Liver (tissue), 3 donors: ENCODE data around the gene NXT1.

Experiments
- FOXA1 ChIP-seq: IDR thresholded peaks from 2 replicates; pipeline ENCODE4 v1.6.1; 2016; ENCODE audit warnings: antibody characterized with exemption
- GABPA ChIP-seq, 2 donors: IDR thresholded peaks in 1 of 2; conservative IDR thresholded peaks in 1 of 2; 2 replicates each; pipeline ENCODE4 v1.6.1; 2016; ENCODE audit warnings: antibody characterized with exemption in 2 of 2, mild to moderate bottlenecking in 1 of 2, moderate library complexity in 1 of 2
- HNF4A ChIP-seq, 2 donors: conservative IDR thresholded peaks; 2 replicates each; pipeline ENCODE4 v1.6.1; 2016; ENCODE audit warnings: antibody characterized with exemption in 2 of 2, mild to moderate bottlenecking in 2 of 2
- JUND ChIP-seq, 2 donors: IDR thresholded peaks; 2 replicates each; pipeline ENCODE4 v1.6.1; 2016; ENCODE audit warnings: antibody characterized with exemption in 2 of 2
- RXRA ChIP-seq, 2 donors: IDR thresholded peaks; 2 replicates each; pipeline ENCODE4 v1.6.1; 2017 to 2018; ENCODE audit warnings: antibody characterized with exemption in 2 of 2, mild to moderate bottlenecking in 1 of 2
- SP1 ChIP-seq: IDR thresholded peaks from 2 replicates; pipeline ENCODE4 v1.6.1; 2018; ENCODE audit warnings: antibody characterized with exemption, mild to moderate bottlenecking
- TAF1 ChIP-seq: conservative IDR thresholded peaks from 2 replicates; pipeline ENCODE4 v1.6.1; 2016; ENCODE audit warnings: antibody characterized with exemption, mild to moderate bottlenecking
- YY1 ChIP-seq: IDR thresholded peaks from 2 replicates; pipeline ENCODE4 v1.6.1; 2016; ENCODE audit warnings: antibody characterized with exemption, mild to moderate bottlenecking
- TF ChIP-seq, protein P1 (sequence below): fragments of 150-350 bp; IDR thresholded peaks from 2 replicates; pipeline ENCODE4 v1.5.1; 2017; ENCODE audit warnings: improper control_type of control experiment, low read depth, low read length; ENCODE audit not compliant: missing input control
- TF ChIP-seq, protein P2 (sequence below): IDR thresholded peaks from 2 replicates; pipeline ENCODE4 v1.6.1; 2016; ENCODE audit warnings: antibody characterized with exemption
- TF ChIP-seq, protein P3 (sequence below): IDR thresholded peaks from 2 replicates; pipeline ENCODE4 v1.6.1; 2016; ENCODE audit warnings: antibody characterized with exemption
- TF ChIP-seq, protein P4 (sequence below): IDR thresholded peaks from 2 replicates; pipeline ENCODE4 v1.6.1; 2016; ENCODE audit warnings: antibody characterized with exemption
- TF ChIP-seq, protein P5 (sequence below): IDR thresholded peaks from 2 replicates; pipeline ENCODE4 v1.6.1; 2016; ENCODE audit warnings: antibody characterized with exemption, mild to moderate bottlenecking
- donor health status: healthy.
- donor health status: healthy.

DNA sequence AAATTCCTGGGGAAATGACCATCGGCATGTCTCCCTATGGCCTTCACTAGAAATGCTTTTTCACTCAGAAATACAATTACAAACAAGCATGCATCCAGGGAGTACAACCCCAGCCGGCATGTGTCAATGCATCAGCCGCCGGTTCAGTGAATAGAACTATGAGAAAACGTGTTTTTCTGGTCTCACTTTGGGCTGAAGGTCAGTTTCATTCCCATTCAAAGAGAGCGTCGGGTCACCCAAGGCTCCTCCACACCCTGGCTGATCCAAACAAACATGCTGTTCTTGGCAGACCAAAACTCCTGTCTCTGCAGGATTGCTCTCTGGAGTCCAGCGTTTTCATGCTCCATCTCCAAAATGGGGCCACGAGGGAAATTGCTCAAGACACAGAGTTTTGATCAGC, 35.5 kb upstream of the NXT1 start:
- TF ChIP-seq, protein P1, sequence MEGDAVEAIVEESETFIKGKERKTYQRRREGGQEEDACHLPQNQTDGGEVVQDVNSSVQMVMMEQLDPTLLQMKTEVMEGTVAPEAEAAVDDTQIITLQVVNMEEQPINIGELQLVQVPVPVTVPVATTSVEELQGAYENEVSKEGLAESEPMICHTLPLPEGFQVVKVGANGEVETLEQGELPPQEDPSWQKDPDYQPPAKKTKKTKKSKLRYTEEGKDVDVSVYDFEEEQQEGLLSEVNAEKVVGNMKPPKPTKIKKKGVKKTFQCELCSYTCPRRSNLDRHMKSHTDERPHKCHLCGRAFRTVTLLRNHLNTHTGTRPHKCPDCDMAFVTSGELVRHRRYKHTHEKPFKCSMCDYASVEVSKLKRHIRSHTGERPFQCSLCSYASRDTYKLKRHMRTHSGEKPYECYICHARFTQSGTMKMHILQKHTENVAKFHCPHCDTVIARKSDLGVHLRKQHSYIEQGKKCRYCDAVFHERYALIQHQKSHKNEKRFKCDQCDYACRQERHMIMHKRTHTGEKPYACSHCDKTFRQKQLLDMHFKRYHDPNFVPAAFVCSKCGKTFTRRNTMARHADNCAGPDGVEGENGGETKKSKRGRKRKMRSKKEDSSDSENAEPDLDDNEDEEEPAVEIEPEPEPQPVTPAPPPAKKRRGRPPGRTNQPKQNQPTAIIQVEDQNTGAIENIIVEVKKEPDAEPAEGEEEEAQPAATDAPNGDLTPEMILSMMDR, result no peak
- TF ChIP-seq, protein P2, sequence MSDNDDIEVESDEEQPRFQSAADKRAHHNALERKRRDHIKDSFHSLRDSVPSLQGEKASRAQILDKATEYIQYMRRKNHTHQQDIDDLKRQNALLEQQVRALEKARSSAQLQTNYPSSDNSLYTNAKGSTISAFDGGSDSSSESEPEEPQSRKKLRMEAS, result no peak
- TF ChIP-seq YY1 (no peak), TAF1 (no peak), GABPA (IDR thresholded peaks at IDR 0.05 in 1 of 2, conservative IDR thresholded peaks at IDR 0.05 in 1 of 2) (no peak), SP1 (no peak), RXRA (IDR thresholded peaks at IDR 0.05) (peak in 1 of 2 donors; percentile 28), FOXA1 (no peak), HNF4A (conservative IDR thresholded peaks at IDR 0.05) (no peak), JUND (IDR thresholded peaks at IDR 0.05) (no peak)
- TF ChIP-seq, protein P3, sequence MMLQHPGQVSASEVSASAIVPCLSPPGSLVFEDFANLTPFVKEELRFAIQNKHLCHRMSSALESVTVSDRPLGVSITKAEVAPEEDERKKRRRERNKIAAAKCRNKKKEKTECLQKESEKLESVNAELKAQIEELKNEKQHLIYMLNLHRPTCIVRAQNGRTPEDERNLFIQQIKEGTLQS, result no peak
- TF ChIP-seq, protein P4, sequence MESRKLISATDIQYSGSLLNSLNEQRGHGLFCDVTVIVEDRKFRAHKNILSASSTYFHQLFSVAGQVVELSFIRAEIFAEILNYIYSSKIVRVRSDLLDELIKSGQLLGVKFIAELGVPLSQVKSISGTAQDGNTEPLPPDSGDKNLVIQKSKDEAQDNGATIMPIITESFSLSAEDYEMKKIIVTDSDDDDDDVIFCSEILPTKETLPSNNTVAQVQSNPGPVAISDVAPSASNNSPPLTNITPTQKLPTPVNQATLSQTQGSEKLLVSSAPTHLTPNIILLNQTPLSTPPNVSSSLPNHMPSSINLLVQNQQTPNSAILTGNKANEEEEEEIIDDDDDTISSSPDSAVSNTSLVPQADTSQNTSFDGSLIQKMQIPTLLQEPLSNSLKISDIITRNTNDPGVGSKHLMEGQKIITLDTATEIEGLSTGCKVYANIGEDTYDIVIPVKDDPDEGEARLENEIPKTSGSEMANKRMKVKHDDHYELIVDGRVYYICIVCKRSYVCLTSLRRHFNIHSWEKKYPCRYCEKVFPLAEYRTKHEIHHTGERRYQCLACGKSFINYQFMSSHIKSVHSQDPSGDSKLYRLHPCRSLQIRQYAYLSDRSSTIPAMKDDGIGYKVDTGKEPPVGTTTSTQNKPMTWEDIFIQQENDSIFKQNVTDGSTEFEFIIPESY, result no peak
- TF ChIP-seq, protein P5, sequence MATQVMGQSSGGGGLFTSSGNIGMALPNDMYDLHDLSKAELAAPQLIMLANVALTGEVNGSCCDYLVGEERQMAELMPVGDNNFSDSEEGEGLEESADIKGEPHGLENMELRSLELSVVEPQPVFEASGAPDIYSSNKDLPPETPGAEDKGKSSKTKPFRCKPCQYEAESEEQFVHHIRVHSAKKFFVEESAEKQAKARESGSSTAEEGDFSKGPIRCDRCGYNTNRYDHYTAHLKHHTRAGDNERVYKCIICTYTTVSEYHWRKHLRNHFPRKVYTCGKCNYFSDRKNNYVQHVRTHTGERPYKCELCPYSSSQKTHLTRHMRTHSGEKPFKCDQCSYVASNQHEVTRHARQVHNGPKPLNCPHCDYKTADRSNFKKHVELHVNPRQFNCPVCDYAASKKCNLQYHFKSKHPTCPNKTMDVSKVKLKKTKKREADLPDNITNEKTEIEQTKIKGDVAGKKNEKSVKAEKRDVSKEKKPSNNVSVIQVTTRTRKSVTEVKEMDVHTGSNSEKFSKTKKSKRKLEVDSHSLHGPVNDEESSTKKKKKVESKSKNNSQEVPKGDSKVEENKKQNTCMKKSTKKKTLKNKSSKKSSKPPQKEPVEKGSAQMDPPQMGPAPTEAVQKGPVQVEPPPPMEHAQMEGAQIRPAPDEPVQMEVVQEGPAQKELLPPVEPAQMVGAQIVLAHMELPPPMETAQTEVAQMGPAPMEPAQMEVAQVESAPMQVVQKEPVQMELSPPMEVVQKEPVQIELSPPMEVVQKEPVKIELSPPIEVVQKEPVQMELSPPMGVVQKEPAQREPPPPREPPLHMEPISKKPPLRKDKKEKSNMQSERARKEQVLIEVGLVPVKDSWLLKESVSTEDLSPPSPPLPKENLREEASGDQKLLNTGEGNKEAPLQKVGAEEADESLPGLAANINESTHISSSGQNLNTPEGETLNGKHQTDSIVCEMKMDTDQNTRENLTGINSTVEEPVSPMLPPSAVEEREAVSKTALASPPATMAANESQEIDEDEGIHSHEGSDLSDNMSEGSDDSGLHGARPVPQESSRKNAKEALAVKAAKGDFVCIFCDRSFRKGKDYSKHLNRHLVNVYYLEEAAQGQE, result no peak
